GM20431 (cell line): ENCODE results near the gene ZNF628.

Experiments used
- in situ Hi-C: fragments of 300-500 bp; cut with MseI, MboI; formaldehyde crosslinking; loops from one replicate; pipeline ENCODE4 v1.15.0; 2020; ENCODE audit warnings: low sequenced_read_pairs; ENCODE audit not compliant: unreplicated experiment

ZNF628 gene

GRCh38 chr19:55482967-55483705 lies 6.7 kb downstream of the ZNF628 start:
- in situ Hi-C loops = no loop called here

- in situ Hi-C loops = no loop called here
Measured at GRCh38 chr19:55483706-55484592, 7.5 kb downstream of the ZNF628 start.

GRCh38 chr19:55484593-55485438 lies 8.4 kb downstream of the ZNF628 start, which contains the start of gene NAT14:
Gene NAT14, plus strand, starts transcription at chr19:55485188. Its CDS starts 521 bp downstream, at chr19:55485709.
- in situ Hi-C loops = no loop called here

- in situ Hi-C loops = no loop called here
Measured at GRCh38 chr19:55485439-55486011, 9.1 kb downstream of the ZNF628 start.

DNA sequence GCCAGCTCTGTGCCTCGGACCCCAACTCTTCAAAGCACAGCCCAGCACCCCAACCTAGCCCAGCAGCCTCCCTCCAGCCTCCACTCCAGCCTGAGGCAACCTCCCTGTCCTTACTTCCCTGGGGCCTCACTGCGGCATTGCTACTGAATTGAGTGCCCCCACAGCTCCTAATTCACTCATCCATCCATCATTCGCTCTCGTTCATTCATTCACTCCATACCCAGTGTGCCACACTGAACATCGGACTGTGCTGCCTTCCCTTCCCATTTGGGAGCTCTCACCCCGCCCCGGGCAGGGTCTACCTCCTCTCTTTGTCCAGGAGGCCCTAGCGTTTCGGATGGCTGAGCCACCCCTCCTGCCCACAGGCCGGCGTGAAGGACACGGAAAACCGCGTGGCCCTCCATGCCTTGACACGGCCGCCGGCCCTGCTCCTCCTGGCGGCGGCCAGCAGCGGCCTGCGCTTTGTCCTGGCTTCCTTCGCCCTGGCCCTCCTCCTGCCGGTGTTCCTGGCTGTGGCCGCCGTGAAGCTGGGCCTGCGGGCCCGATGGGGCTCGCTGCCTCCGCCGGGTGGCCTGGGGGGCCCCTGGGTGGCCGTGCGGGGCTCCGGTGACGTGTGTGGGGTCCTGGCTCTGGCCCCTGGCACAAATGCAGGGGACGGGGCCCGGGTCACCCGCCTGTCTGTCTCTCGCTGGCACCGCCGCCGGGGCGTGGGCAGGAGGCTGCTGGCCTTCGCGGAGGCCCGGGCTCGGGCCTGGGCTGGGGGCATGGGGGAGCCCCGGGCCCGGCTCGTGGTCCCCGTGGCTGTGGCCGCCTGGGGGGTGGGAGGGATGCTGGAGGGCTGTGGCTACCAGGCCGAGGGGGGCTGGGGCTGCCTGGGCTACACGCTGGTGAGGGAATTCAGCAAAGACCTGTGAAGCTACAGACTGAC lies 9.9 kb downstream of the ZNF628 start:
- in situ Hi-C loops = no loop called here

DNA sequence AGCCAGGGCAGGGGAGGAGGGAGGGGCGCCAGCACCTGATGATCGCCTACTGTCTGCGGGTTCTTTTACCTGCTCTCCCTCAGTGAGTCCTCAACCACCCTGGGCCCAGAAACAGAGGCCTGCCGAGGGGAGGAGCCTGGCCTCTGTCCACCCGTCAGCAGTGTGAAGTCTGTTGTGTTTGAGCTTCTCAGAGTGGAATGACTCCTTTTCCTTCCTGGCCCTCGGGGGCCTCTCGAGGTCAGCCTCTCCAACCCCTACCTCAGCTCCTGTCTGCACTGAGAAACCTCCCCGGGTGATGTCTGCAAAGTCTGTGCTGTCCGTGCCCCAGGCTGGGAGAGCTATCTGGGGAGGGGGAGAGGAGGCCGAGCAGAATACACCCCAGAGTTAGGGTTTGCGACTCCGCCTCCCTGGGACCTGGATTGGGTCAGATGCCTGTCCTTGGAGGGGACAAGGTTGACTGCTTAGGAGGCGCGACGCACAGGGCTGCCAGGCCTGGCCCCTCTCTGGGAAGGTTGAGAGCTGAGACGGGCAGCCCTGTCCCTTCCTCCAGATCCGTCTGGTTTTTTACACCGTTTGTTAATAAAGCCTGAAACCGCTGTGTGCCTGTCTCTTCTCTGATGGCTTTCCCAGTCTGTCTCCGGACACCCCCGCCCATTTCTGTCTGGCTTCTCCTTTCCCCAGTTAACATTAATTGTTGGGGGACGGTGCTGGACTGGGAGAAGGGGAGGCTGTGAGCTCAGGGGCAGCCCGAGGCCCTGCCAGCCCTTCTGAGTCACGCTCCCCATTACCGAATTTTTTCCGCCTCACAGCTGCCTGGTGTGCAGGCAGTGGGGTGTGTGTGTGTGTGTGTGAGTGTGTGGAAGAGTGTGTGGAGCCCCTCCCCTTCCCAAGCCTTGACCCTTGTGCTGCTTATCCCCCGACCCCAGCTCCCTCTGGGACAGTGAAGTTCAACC lies 10.8 kb downstream of the ZNF628 start:
- in situ Hi-C loops = no loop called here

DNA sequence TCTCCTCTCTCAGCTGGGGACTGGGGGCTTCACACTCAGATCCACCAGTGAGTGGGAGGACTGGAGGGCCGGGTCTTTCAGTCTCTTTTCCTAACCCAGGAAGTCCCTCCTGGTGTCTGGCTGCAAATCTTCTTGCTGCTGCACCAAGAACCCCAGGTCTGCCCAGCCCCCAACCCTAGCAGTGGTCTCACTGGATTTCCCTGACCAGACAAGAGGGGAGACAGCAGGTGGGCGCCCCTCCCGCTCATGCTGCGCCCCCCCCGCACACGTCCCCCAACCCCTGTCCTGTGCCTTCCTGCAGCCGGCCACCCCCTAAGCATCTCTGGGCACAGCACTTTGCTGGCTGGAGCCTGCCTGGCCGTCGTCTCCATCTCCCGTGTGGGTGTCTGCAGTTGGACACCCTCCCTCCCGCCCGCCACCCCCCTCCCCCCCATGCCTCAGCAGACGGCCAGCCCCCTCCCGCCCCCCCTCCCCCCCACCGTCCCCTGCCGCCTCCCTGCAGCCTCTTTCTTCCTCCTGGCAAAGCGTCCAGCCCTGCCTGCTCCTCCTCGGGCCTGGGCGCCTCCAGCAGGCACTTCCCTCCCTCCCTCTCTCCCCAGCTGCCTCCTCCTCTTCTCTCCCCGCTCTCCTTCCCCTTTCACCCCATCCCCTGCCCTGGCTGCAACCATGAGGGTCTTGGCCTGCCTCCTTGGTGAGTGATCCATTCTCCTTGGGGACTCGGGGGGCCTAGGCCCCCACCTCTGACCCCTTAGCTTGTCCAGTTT lies 11.7 kb downstream of the ZNF628 start, which contains the start of gene SSC5D:
Gene SSC5D (plus strand): TSS at position 513 of the 764 bp plus-strand sequence. CDS start 154 bp downstream, at position 667.
- in situ Hi-C loops = no loop called here

DNA sequence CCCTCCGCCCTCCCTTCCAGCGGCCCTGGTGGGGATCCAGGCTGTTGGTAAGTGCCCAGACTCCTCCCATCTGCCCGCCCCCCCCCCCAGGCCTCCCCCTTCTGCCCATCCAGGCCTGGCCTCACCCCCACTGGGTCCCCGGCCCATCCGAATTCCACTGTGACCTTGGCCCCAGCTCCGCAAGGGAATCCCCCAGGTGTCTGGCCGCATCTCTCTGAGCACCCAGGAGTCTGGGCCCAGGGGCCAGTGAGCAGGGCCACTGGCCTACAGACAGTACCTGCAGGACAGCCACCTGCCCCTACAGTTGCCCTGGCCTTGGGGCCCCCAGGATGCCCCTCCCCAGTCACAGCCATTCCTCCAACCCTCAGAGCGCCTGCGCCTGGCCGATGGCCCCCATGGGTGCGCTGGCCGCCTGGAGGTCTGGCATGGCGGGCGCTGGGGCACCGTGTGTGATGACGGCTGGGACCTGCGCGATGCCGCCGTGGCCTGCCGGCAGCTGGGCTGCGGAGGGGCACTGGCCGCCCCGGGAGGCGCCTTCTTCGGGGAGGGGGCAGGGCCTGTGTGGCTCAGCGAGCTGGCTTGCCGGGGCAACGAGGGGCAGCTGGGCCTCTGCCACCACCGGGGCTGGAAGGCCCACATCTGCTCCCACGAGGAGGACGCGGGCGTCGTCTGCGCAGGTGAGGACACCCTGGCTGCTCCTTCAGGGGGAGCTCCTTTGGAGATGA lies 12.7 kb downstream of the ZNF628 start:
- in situ Hi-C loops = no loop called here

DNA sequence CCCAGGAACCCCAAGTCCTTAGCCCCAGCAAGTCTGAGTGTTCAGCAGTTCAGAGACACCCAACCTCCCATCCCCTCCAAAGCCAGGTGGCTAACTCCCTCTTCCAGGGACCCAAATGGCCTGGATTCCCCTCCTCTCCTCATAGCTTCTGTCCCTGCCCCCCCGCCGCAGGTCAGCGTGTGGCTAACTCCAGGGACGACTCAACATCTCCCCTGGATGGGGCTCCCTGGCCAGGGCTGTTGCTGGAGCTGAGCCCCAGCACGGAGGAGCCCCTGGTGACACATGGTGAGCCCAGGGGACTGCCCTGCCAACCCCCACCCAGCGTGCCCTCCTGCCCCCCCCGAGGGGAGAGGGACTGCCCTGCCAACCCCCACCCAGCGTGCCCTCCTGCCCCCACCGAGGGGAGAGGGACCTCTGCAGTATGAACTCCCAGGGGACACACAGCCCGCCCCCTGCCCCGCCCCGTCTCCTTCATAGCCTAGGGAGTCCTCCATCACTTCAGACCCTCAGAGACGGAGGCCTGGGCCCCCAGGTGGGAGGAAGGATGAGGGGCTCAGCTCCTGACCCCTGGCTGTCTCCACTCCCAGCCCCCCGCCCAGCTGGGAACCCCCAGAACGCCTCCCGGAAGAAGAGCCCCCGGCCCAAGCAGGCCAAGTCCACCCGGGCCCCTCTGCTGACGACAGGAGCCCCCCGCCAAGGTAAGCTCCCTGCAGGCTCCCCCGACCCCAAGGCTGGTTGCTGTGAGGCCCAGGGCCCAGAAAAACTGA lies 13.5 kb downstream of the ZNF628 start:
- in situ Hi-C loops = no loop called here

DNA sequence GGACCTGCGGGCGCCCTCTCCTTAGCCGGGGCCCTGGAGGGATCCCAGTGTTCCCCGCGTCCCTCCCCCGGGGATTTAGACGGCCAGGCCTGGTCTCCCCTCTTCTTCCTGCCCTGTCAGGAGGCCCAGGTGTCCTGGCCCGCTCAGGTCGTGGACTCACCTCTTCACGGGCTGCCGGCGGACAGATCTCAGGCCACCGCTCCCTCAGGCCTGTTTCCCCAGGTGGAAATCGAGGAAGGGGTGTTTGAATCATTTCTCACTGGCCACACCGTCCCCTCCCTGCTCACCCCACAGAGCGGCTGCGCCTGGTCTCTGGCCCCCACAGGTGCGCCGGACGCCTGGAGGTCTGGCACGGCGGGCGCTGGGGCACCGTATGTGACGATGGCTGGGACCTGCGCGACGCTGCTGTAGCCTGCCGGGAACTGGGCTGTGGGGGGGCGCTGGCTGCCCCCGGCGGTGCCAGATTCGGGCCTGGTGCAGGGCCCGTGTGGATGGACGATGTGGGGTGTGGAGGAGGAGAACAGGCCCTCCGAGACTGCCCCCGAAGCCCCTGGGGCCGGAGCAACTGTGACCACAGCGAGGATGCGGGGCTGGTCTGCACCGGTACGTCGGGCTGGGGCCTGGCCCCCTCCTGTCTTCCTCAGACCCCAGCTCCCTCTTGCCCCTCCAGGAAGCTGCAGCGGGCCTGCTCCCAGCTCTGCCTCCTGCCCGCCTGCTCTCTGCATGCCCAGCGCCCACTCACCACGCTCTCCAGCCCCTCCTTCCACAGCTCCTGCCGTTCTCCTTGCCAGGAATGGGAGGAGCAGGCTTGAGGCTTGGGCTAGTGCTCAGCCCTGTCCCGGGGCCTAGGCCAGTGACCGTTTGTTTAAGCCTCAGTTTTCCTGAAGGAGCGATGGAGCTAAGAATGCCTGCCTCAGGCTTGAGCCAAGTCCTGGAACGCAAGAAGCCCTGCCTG lies 14.3 kb downstream of the ZNF628 start:
- in situ Hi-C loops = no loop called here

DNA sequence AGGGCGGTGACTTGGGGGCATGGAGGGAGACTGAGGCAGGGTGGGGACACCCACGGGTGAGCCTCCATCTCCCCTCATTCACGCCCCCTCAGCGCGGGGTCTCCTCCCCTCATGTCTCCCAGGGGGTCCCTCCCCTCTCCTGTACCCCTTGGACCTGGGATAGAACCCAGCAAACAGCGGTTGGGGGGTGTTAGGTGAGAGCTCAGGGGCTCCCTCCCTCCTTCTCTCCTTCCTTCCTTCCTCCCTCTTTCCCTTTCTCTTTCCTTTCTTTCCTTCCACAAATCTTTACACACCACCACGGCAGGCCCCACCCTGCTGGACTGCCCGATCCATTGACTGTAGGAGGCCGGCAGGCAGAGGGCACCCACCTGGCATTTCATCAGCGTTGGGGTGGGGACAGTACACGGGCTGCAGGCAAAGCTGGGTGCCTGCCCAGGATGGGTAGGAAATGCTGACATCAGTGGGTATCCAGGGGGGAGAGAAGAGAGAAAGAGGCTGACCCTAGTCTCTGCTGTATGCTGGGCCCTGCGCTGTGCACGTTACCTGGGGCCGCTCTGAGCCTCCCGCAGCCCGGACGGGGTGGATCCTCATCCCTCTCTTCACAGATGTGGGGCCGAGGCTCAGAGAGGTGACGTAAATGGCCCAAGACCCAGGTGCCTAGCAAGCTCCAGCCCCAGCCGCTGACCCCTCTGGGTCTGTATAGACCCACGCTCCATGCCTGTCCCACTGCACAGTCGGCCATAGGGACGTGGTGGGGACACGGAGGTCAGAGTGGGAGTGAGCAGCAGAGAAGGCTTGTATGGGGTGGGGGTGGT lies 15.3 kb downstream of the ZNF628 start:
- in situ Hi-C loops = no loop called here

DNA sequence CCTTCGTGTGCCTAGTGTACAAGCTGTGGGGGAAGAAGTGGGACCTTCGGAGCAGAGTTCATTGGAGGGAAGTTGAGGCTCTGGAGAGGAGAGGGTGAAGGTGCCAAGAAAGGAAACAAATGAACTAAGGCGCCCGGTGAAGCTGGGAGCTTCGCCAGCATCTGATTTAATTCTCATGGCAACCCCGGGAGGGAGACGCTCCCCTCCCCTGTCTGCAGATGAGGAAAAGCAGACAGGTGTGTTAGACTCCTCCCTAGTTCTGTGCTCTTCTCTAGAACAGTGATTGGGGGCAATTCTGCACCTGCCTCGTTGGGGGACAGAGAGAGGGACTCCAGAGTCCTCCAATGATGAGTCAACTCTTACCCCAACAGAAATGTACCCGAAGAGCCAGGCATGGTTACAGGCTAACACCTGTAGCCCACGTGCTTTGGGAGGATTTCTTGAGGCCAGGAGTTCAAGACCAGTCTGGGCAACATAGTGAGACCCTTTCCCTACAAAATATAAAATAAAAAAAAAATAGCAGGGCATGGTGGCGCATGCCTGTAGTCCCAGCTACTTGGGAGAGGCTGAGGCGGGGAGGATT lies 16.0 kb downstream of the ZNF628 start:
- in situ Hi-C loops = no loop called here

GRCh38 chr19:55493052-55493644 lies 16.7 kb downstream of the ZNF628 start:
- in situ Hi-C loops = no loop called here
